Hippocampal formation (tissue), 2 donors: ENCODE results near the gene CCL27.
A peak's percentile ranks its signal among the peaks of the same experiment; 100 is the strongest.

ENCODE experiments used
- DNase-seq, 2 donors: peaks; one replicate each; lab custom pipeline; 2025; lab: John Stamatoyannopoulos, UW

Gene CCL27

GRCh38 chr9:34662526-34663302, at the start of gene CCL27:
Gene CCL27, minus strand, starts transcription at chr9:34662657. Its CDS starts 24 bp downstream, at chr9:34662633.
- no peak for DNase-seq

- DNase-seq: no peak
Observed at GRCh38 chr9:34712140-34712539, 49.7 kb upstream of the CCL27 start.

- DNase-seq: no peak
Observed at GRCh38 chr9:34710023-34710422, 47.6 kb upstream of the CCL27 start, which contains the start of gene CCL21. Gene CCL21, minus strand, starts transcription at chr9:34710136. Its CDS starts 70 bp downstream, at chr9:34710066.

- DNase-seq: no peak
Observed at GRCh38 chr9:34709196-34709978, 46.9 kb upstream of the CCL27 start.

GRCh38 chr9:34707130-34707529, 44.7 kb upstream of the CCL27 start:
- DNase-seq: no peak

- DNase-seq: peak; percentile 65 to 77
Observed at GRCh38 chr9:34701769-34702736, 39.6 kb upstream of the CCL27 start.

- peak; percentile 24 to 54 for DNase-seq
Observed at GRCh38 chr9:34701023-34701768, 38.7 kb upstream of the CCL27 start.

- no peak for DNase-seq
Observed at GRCh38 chr9:34694811-34695210, 32.4 kb upstream of the CCL27 start.

- no peak for DNase-seq
Observed at GRCh38 chr9:34693560-34693959, 31.1 kb upstream of the CCL27 start.

- DNase-seq: no peak
Observed at GRCh38 chr9:34691936-34692315, 29.5 kb upstream of the CCL27 start.

GRCh38 chr9:34690983-34691935, 28.8 kb upstream of the CCL27 start, which contains the start of gene CCL19:
Gene CCL19, minus strand, starts transcription at chr9:34691276. Its CDS starts 137 bp downstream, at chr9:34691139.
- no peak for DNase-seq

- DNase-seq: no peak
Observed at GRCh38 chr9:34689512-34689911, 27.1 kb upstream of the CCL27 start.

- DNase-seq: no peak
Observed at GRCh38 chr9:34689116-34689470, 26.6 kb upstream of the CCL27 start.

- no peak for DNase-seq
Observed at GRCh38 chr9:34688329-34689115, 26.1 kb upstream of the CCL27 start.

- no peak for DNase-seq
Observed at GRCh38 chr9:34687276-34688030, 25.0 kb upstream of the CCL27 start.

- no peak for DNase-seq
Observed at GRCh38 chr9:34686732-34687131, 24.3 kb upstream of the CCL27 start.

GRCh38 chr9:34686231-34686630, 23.8 kb upstream of the CCL27 start:
- no peak for DNase-seq

GRCh38 chr9:34685591-34685990, 23.1 kb upstream of the CCL27 start:
- DNase-seq: no peak
